ENCODE data around the gene UNC5B. TPM values are rescaled to one million over a fixed set of nuclear protein-coding genes. Genes with fewer than 3 reads are reported as not detected.
A peak's percentile ranks its signal among the peaks of the same experiment; 100 is the strongest.

The UNC5B gene
- total and polyA plus RNA-seq, 2 donors (not counting 1 experiment from before 2014, with no cell fraction given) = 2.5 to 60.8 TPM

GRCh38 chr10:71231206-71231605 lies 18.8 kb downstream of the UNC5B start:
- Histone ChIP-seq H3K9me3 (ENCODE audit: control insufficient read depth, insufficient read depth, low read depth, low read length) (no peaks in the 10 kb centered on the region), H3K9ac (ENCODE audit: insufficient read depth, low read length) (no peak overlapping the region), H3K79me2 (ENCODE audit: control insufficient read depth, insufficient read depth, low read length) (no peaks in the 10 kb centered on the region), H3K36me3 (ENCODE audit: control insufficient read depth, insufficient read depth, low read length) (no peaks in the 10 kb centered on the region), H3K27ac (ENCODE audit: insufficient read depth, low read length) (no peak overlapping the region), H3K4me1 (ENCODE audit: control insufficient read depth, extremely low read depth, insufficient read depth, low read length) (peaks cover 11% of the 10 kb centered on the region), H3K27me3 (ENCODE audit: control insufficient read depth, insufficient read depth, low read length) (no peaks in the 10 kb centered on the region), H2AFZ (ENCODE audit: low read length) (no peak overlapping the region), H3K4me3 (replicated peaks in 1 of 4; ENCODE audit: control extremely low read depth in 1 of 4, insufficient read depth in 1 of 4, low read depth in 3 of 4, low read length in 4 of 4) (no peak overlapping the region), H4K20me1 (ENCODE audit: control insufficient read depth, extremely low read depth, insufficient read depth, low read length) (no peaks in the 10 kb centered on the region), H3K4me2 (ENCODE audit: extremely low read depth, insufficient read depth, low read length) (no peak overlapping the region)
- TF ChIP-seq CTCF (conservative IDR thresholded peaks at IDR 0.05 in 1 of 2, IDR thresholded peaks at IDR 0.05 in 1 of 2; ENCODE audit: low read depth in 1 of 2, low read length in 2 of 2) (no peak), EZH2 (IDR thresholded peaks at IDR 0.05; ENCODE audit: low read length, missing control alignments) (no peak)
- no peak for DNase-seq (ENCODE audit: low read depth in 2 of 2)

GRCh38 chr10:71232089-71232998 lies 20.0 kb downstream of the UNC5B start:
- peak; percentile 60 to 66 for DNase-seq (ENCODE audit: low read depth in 2 of 2)
- H3K9me3 ChIP-seq (ENCODE audit: control insufficient read depth, insufficient read depth, low read depth, low read length) = no peaks in the 10 kb centered on the region
- no peak overlapping the region for H3K27ac ChIP-seq (ENCODE audit: insufficient read depth, low read length)
- H2AFZ ChIP-seq (ENCODE audit: low read length) = no peak overlapping the region
- no peaks in the 10 kb centered on the region for H4K20me1 ChIP-seq (ENCODE audit: control insufficient read depth, extremely low read depth, insufficient read depth, low read length)
- H3K4me3 ChIP-seq (replicated peaks in 1 of 4; ENCODE audit: control extremely low read depth in 1 of 4, insufficient read depth in 1 of 4, low read depth in 3 of 4, low read length in 4 of 4) = no peak overlapping the region
- H3K4me2 ChIP-seq (ENCODE audit: extremely low read depth, insufficient read depth, low read length) = no peak overlapping the region
- H3K27me3 ChIP-seq (ENCODE audit: control insufficient read depth, insufficient read depth, low read length) = no peaks in the 10 kb centered on the region
- no peak overlapping the region for H3K9ac ChIP-seq (ENCODE audit: insufficient read depth, low read length)
- no peaks in the 10 kb centered on the region for H3K79me2 ChIP-seq (ENCODE audit: control insufficient read depth, insufficient read depth, low read length)
- peaks cover 11% of the 10 kb centered on the region for H3K4me1 ChIP-seq (ENCODE audit: control insufficient read depth, extremely low read depth, insufficient read depth, low read length)
- H3K36me3 ChIP-seq (ENCODE audit: control insufficient read depth, insufficient read depth, low read length) = no peaks in the 10 kb centered on the region
- TF ChIP-seq CTCF (conservative IDR thresholded peaks at IDR 0.05 in 1 of 2, IDR thresholded peaks at IDR 0.05 in 1 of 2; ENCODE audit: low read depth in 1 of 2, low read length in 2 of 2) (no peak), EZH2 (IDR thresholded peaks at IDR 0.05; ENCODE audit: low read length, missing control alignments) (no peak)

GRCh38 chr10:71233482-71233892 lies 21.1 kb downstream of the UNC5B start:
- Histone ChIP-seq H3K27ac (ENCODE audit: insufficient read depth, low read length) (no peak overlapping the region), H3K4me2 (ENCODE audit: extremely low read depth, insufficient read depth, low read length) (no peak overlapping the region)
- DNase-seq (ENCODE audit: low read depth in 2 of 2) = no peak

More at GRCh38 chr10:71233482-71233892, 21.1 kb downstream of the UNC5B start:
- H3K9me3 ChIP-seq (ENCODE audit: control insufficient read depth, insufficient read depth, low read depth, low read length) = no peaks in the 10 kb centered on the region
- no peaks in the 10 kb centered on the region for H3K36me3 ChIP-seq (ENCODE audit: control insufficient read depth, insufficient read depth, low read length)
- H3K9ac ChIP-seq (ENCODE audit: insufficient read depth, low read length) = no peak overlapping the region
- no peak overlapping the region for H2AFZ ChIP-seq (ENCODE audit: low read length)
- H3K79me2 ChIP-seq (ENCODE audit: control insufficient read depth, insufficient read depth, low read length) = no peaks in the 10 kb centered on the region
- H4K20me1 ChIP-seq (ENCODE audit: control insufficient read depth, extremely low read depth, insufficient read depth, low read length) = no peaks in the 10 kb centered on the region
- H3K4me1 ChIP-seq (ENCODE audit: control insufficient read depth, extremely low read depth, insufficient read depth, low read length) = peaks cover 11% of the 10 kb centered on the region
- no peaks in the 10 kb centered on the region for H3K27me3 ChIP-seq (ENCODE audit: control insufficient read depth, insufficient read depth, low read length)
- H3K4me3 ChIP-seq (replicated peaks in 1 of 4; ENCODE audit: control extremely low read depth in 1 of 4, insufficient read depth in 1 of 4, low read depth in 3 of 4, low read length in 4 of 4) = no peak overlapping the region
- TF ChIP-seq EZH2 (IDR thresholded peaks at IDR 0.05; ENCODE audit: low read length, missing control alignments) (no peak), CTCF (conservative IDR thresholded peaks at IDR 0.05 in 1 of 2, IDR thresholded peaks at IDR 0.05 in 1 of 2; ENCODE audit: low read depth in 1 of 2, low read length in 2 of 2) (no peak)

All from fibroblast of lung (primary cell).